ENCODE data around the gene ALDH3B2.
"Not testable (repeated sequence)": the region's sequence is repeated elsewhere in the genome, so short reads cannot be mapped to it uniquely, and the experiment has no call there.

DNA sequence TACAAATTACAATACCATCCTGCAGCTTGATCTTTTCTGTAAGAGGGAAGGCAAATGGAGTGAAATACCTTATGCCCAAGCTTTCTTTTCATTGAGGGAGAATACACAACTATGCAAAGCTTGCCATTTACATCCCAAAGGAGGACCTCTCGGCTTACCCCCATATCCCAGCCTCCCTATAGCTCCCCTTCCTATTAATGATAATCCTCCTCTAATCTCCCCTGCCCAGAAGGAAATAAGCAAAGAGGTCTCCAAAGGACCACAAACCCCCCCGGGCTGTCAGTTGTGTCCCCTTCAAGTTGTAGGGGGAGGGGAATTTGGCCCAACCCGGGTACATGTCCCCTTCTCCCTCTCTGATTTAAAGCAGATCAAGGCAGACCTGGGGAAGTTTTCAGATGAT lies 52.5 kb downstream of the ALDH3B2 start:
- TF ChIP-seq EZH2phosphoT487 (IDR thresholded peaks at IDR 0.05; ENCODE audit: low read depth, severe bottlenecking, unreplicated experiment), result not testable (repeated sequence)
- TF ChIP-seq, protein P1, sequence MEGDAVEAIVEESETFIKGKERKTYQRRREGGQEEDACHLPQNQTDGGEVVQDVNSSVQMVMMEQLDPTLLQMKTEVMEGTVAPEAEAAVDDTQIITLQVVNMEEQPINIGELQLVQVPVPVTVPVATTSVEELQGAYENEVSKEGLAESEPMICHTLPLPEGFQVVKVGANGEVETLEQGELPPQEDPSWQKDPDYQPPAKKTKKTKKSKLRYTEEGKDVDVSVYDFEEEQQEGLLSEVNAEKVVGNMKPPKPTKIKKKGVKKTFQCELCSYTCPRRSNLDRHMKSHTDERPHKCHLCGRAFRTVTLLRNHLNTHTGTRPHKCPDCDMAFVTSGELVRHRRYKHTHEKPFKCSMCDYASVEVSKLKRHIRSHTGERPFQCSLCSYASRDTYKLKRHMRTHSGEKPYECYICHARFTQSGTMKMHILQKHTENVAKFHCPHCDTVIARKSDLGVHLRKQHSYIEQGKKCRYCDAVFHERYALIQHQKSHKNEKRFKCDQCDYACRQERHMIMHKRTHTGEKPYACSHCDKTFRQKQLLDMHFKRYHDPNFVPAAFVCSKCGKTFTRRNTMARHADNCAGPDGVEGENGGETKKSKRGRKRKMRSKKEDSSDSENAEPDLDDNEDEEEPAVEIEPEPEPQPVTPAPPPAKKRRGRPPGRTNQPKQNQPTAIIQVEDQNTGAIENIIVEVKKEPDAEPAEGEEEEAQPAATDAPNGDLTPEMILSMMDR (IDR thresholded peaks at IDR 0.05; ENCODE audit: poor library complexity), result not testable (repeated sequence)
